Measurements from ENCODE around the gene BCAP29.
"Not testable (repeated sequence)": the region's sequence is repeated elsewhere in the genome, so short reads cannot be mapped to it uniquely, and the experiment has no call there.

BCAP29 gene

GRCh38 chr7:107579885-107580715 lies at the start of gene BCAP29:
BCAP29 (plus strand) TSS chr7:107580246; CDS start chr7:107580773, 527 bp downstream.
- DNase-seq: peak; percentile 80

- no peak for DNase-seq
These were observed 49.3 kb upstream of the BCAP29 start for GRCh38 chr7:107530751-107531150.

- DNase-seq: no peak
These were observed 45.9 kb upstream of the BCAP29 start for GRCh38 chr7:107534139-107534538.

GRCh38 chr7:107537228-107537627 lies 42.8 kb upstream of the BCAP29 start:
- not testable (repeated sequence) for DNase-seq

- no peak for DNase-seq
These were observed 42.0 kb upstream of the BCAP29 start for GRCh38 chr7:107538001-107538400.

- DNase-seq: no peak
These were observed 36.6 kb upstream of the BCAP29 start for GRCh38 chr7:107543338-107543993.

GRCh38 chr7:107544848-107545591 lies 35.0 kb upstream of the BCAP29 start:
- no peak for DNase-seq

- DNase-seq: no peak
These were observed 28.1 kb upstream of the BCAP29 start for GRCh38 chr7:107551936-107552335.

GRCh38 chr7:107555893-107556292 lies 24.2 kb upstream of the BCAP29 start:
- no peak for DNase-seq

- DNase-seq: no peak
These were observed 20.2 kb upstream of the BCAP29 start for GRCh38 chr7:107559864-107560263.

- no peak for DNase-seq
These were observed 19.0 kb upstream of the BCAP29 start for GRCh38 chr7:107560898-107561516.

GRCh38 chr7:107563081-107563774 lies 16.8 kb upstream of the BCAP29 start:
- no peak for DNase-seq

- peak; percentile 89 for DNase-seq
These were observed 16.1 kb upstream of the BCAP29 start, which contains the start of the genes COG5 and DUS4L for GRCh38 chr7:107563775-107564552. COG5 (minus strand) TSS chr7:107563920; CDS start chr7:107563896, 24 bp downstream. DUS4L (plus strand) TSS chr7:107563971; CDS start chr7:107567071, 3,100 bp downstream.

- no peak for DNase-seq
These were observed 15.3 kb upstream of the BCAP29 start for GRCh38 chr7:107564553-107565298.

GRCh38 chr7:107570298-107570697 lies 9.7 kb upstream of the BCAP29 start:
- DNase-seq: no peak

GRCh38 chr7:107573537-107573936 lies 6.5 kb upstream of the BCAP29 start:
- DNase-seq: no peak

- DNase-seq: no peak
These were observed 527 bp upstream of the BCAP29 start for GRCh38 chr7:107579554-107579884.

- no peak for DNase-seq
These were observed 804 bp downstream of the BCAP29 start for GRCh38 chr7:107580716-107581383.

GRCh38 chr7:107581387-107582013 lies 1.5 kb downstream of the BCAP29 start:
- DNase-seq: no peak

- DNase-seq: no peak
These were observed 2.8 kb downstream of the BCAP29 start for GRCh38 chr7:107582875-107583274.

Data from activated CD4-positive, alpha-beta T cell treated with anti-CD3 and anti-CD28 coated beads for 48 hours (primary cell).